NT2/D1 (cell line): ENCODE measurements around the gene OVAAL.

Experiments used
- DNase-seq: peaks from one replicate; pipeline ENCODE4 v3.0.0-alpha.2; 2011; ENCODE audit warnings: low read depth, low spot score
- H3K27me3 ChIP-seq: 2 replicates; pipeline ENCODE4 v1.6.0; 2011; ENCODE audit warnings: mild to moderate bottlenecking; ENCODE audit not compliant: insufficient read length, insufficient read depth
- H3K36me3 ChIP-seq: 2 replicates; pipeline ENCODE4 v1.6.1; 2011; ENCODE audit warnings: mild to moderate bottlenecking, low read length, mixed read lengths; ENCODE audit not compliant: insufficient read depth, insufficient read length
- H3K4me1 ChIP-seq: 2 replicates; pipeline ENCODE4 v1.5.1; 2011; ENCODE audit not compliant: insufficient read depth, insufficient read length
- H3K4me3 ChIP-seq: 2 replicates; pipeline ENCODE4 v1.5.1; 2011; ENCODE audit warnings: low read depth; ENCODE audit not compliant: insufficient read length
- H3K9ac ChIP-seq: 2 replicates; pipeline ENCODE4 v1.6.0; 2011; ENCODE audit warnings: low read depth; ENCODE audit not compliant: insufficient read length
- H3K9me3 ChIP-seq: 2 replicates; pipeline ENCODE4 v1.5.1; 2011; ENCODE audit warnings: mild to moderate bottlenecking, low read length; ENCODE audit not compliant: insufficient read depth
- SUZ12 ChIP-seq: IDR thresholded peaks from 2 replicates; pipeline ENCODE4 v1.6.1; 2011; ENCODE audit not compliant: insufficient read length, insufficient read depth; ENCODE audit errors: extremely low read depth
- YY1 ChIP-seq: IDR thresholded peaks from 2 replicates; pipeline ENCODE4 v1.6.1; 2011; ENCODE audit not compliant: insufficient read length, insufficient read depth
- ZNF274 ChIP-seq: IDR thresholded peaks from 2 replicates; pipeline ENCODE4 v1.6.1; 2011; ENCODE audit warnings: mild to moderate bottlenecking, low read depth, low read length

OVAAL gene

DNA sequence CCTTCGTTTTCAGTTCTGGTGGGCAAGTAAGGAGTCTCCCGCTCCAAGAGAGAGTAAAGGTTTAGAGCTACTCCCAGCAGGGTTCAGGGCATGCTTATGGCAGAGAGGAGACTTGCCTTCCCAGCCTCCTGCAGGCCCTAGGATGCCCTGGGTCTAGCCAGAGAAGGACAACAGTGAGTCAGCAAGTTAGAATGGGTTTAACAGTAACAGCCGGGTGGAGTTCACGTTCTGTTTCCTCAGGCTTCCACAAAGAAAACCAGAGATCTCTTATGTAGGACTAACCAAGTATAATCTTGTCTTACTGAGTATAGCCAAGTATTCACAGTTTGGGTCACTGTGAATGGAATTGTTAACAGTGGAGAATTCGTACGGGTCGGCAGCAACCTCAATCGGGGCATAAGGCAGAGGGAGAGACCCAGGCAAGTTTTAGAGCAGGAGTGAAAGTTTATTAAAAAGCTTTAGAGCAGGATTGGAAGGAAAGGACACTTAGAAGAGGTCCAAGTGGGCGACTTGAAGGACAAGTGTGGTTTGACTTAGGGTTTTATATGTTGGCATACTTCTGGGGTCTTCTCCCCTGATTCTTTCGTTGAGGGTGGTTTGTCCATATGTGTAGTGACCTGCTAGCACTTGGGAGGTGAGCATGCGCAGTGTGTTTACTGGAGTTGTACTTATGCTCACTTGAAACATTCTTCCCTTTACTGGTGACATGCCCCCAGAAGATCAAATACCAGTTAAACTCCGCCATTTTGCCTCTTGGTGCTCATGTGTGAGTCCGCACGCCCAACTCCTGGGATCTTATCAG is 4.5 kb downstream of the OVAAL start:
- H3K4me3 ChIP-seq = no peak overlapping the region
- H3K36me3 ChIP-seq = no peaks in the 10 kb centered on the region
- TF ChIP-seq ZNF274 (no peak), YY1 (no peak)
- no peak overlapping the region for H3K9ac ChIP-seq
- no peaks in the 10 kb centered on the region for H3K9me3 ChIP-seq
- no peak for DNase-seq
- H3K4me1 ChIP-seq = no peaks in the 10 kb centered on the region
- H3K27me3 ChIP-seq = no peaks in the 10 kb centered on the region

DNA sequence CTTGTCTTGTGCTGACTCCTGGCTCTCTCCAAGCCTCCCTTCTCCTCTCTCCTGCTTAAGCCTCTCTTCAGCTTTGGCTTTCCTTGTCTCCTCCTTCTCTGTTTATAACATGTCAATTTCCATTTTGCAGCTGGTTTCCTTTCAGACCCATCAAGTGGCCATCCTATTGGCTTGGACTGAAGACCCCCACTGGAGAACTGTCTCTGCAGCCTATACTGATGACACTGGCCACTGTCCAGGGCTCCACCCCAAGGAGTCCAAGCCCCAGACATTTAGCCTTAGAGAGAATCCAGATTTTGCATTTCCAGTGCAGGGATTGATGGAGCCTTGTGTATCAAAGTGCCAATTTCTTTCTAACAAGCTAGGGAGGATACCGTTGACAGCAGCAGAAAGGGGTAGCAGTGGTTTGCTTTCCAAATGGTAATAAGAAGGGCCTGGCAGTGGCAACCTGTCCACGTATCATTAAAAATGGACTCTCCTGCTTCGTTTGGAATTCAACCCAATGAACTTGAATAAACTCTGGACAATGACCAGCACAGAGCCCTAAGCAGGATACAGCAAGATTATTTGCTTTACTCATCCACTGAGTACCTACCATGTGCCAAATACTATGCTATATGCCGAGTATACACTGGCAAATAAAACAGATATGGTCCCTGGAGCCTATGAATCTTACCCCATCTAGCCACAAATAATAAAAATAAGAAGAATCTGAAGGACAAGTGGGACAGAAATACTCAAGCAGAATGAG is 6.5 kb downstream of the OVAAL start:
- Histone ChIP-seq H3K27me3 (no peaks in the 10 kb centered on the region), H3K4me3 (no peak overlapping the region), H3K9me3 (no peaks in the 10 kb centered on the region), H3K4me1 (no peaks in the 10 kb centered on the region), H3K9ac (no peak overlapping the region), H3K36me3 (no peaks in the 10 kb centered on the region)
- TF ChIP-seq YY1 (no peak), SUZ12 (no peak), ZNF274 (no peak)
- no peak for DNase-seq

DNA sequence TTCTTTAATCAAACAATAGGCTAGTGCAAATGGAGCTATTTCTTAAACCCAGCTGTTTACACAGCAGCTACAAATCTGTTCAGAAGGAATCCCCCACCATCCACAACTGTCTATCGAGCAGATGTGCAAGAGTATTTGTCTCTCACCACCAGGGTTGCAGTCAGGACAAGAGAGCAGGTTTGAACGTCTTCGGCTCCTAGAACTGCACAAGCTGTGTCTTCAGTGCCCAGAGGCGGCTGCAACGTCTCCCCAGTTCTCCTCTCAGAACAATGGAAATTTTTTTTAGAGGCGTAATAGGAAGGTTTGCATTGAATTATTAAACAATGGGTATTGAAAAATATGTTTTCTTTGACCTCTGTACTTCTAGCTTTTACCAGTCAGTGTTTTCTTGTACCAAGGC is 7.3 kb downstream of the OVAAL start:
- H3K36me3 ChIP-seq = no peaks in the 10 kb centered on the region
- H3K4me3 ChIP-seq = no peak overlapping the region
- H3K4me1 ChIP-seq = no peaks in the 10 kb centered on the region
- no peak overlapping the region for H3K9ac ChIP-seq
- DNase-seq = no peak
- TF ChIP-seq YY1 (no peak), SUZ12 (no peak), ZNF274 (no peak)
- no peaks in the 10 kb centered on the region for H3K27me3 ChIP-seq
- H3K9me3 ChIP-seq = no peaks in the 10 kb centered on the region

DNA sequence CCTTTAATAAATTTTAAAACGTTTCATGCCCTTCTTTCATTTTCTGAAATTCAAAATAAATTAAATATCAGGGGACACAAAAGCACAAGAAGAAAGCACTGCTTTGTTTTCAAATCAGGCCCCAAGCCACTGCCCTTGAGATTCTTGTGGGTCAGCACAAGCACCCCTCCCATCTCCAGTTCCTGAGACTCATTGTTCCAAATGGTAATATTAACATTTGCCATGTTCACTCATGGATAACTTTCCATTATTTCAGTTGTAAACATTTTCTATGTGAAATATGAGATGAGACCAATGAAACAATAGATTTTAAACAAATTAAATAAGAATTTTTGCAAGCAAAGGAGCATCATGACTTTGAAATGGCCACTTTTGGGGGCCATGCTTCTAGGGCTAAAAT is 7.7 kb downstream of the OVAAL start:
- Histone ChIP-seq H3K9me3 (no peaks in the 10 kb centered on the region), H3K36me3 (no peaks in the 10 kb centered on the region), H3K4me3 (no peak overlapping the region), H3K4me1 (no peaks in the 10 kb centered on the region), H3K9ac (no peak overlapping the region), H3K27me3 (no peaks in the 10 kb centered on the region)
- TF ChIP-seq YY1 = no peak
- no peak for TF ChIP-seq SUZ12
- TF ChIP-seq ZNF274 = no peak
- DNase-seq = no peak

DNA sequence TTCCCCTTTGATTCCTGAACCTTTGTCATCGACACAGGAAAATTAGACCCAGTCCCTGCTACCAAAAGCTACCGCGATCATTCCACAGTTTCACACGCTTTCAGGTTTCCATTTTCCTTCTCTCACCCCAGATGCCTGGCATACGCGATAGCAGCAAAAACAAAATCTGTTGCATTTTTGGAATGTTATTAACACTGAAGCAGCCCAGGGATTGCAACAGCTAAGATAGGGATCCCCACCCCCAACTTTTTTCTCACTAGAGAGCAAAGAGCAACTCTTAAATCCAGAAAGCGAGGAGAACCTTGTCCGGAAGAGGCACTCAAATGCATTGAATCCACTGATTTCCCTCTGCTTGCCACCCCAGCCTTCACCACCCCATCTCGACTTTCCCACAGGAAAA is 8.9 kb downstream of the OVAAL start:
- no peaks in the 10 kb centered on the region for H3K36me3 ChIP-seq
- H3K27me3 ChIP-seq = no peaks in the 10 kb centered on the region
- H3K4me1 ChIP-seq = no peaks in the 10 kb centered on the region
- no peak for DNase-seq
- TF ChIP-seq ZNF274 = no peak
- TF ChIP-seq SUZ12 = no peak
- TF ChIP-seq YY1 = no peak
- no peak overlapping the region for H3K4me3 ChIP-seq
- H3K9me3 ChIP-seq = no peaks in the 10 kb centered on the region
- H3K9ac ChIP-seq = no peak overlapping the region

DNA sequence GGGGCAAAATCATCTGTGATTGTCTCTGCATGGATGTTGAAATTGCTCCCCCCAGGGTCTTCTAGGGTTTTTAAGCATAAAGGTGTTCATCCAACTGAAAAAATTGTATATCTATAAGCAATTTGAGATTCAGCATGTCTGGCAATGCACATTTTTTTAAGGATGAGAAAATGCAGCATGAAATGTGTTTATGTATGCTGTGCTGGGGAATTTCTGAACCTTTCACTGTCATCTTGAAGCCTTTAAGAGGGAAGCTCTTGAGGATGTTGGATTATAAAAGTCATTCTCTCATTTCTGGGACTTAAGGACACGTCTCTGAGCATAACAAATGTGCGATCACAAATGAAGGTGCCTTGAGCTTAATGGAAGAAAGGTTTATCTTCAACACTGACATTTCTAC is 9.4 kb downstream of the OVAAL start:
- no peak for TF ChIP-seq SUZ12
- no peak for TF ChIP-seq YY1
- TF ChIP-seq ZNF274 = no peak
- Histone ChIP-seq H3K4me1 (no peaks in the 10 kb centered on the region), H3K9ac (no peak overlapping the region), H3K4me3 (no peak overlapping the region), H3K27me3 (no peaks in the 10 kb centered on the region), H3K36me3 (no peaks in the 10 kb centered on the region), H3K9me3 (no peaks in the 10 kb centered on the region)
- no peak for DNase-seq

DNA sequence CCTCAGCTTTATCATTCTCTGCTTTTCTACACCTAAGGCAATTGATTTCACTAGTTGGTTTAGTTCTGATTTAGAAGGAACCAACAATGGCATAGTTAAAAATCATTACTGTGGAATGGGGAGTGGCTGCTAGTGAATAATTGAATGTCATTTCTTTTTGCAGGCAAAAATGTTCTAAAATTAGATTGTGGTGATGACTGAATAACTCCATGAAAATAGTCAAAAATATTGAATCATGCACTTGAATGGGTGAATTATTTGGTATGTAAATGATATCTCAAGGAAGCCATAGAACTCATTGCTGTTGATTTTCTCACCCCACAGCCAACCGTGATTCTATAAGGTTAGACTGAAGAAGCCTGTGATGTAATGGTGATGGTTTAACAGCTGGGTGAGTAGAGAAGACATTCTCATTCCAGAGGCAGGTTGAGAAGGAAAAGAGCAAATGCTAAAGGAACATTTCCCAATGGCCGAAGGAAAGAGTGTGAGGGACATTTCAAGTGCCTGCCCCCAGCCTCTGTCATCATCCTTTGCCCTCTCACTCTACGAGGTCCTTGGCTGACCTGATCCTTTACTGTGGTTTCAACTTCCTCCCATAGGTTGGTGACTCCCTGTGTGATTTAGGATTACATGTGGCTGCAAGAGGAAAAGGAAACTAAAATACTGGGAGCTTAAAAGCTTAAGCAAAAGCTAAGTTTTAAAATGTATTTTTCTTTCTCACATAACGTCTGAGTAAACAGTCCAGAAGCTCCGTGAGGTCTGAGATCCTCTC is 12.5 kb downstream of the OVAAL start:
- TF ChIP-seq SUZ12 = no peak
- TF ChIP-seq YY1 = no peak
- TF ChIP-seq ZNF274 = no peak
- no peaks in the 10 kb centered on the region for H3K27me3 ChIP-seq
- no peaks in the 10 kb centered on the region for H3K36me3 ChIP-seq
- H3K4me3 ChIP-seq = no peak overlapping the region
- H3K9ac ChIP-seq = no peak overlapping the region
- H3K4me1 ChIP-seq = no peaks in the 10 kb centered on the region
- H3K9me3 ChIP-seq = no peaks in the 10 kb centered on the region
- no peak for DNase-seq
